Measurements from ENCODE around the gene REC8. TPM values are rescaled to one million over a fixed set of nuclear protein-coding genes. Genes with fewer than 3 reads are reported as not detected.

Gene REC8
- total RNA-seq, 2 experiments from 2014 or later: 27.5 to 31.3 TPM

- CTCF ChIA-PET: interaction anchor here (1.4 to 2.7 kb wide), 2 partner anchors 11 to 24 kb away, joined by 3 to 24 read pairs; partner anchors contain the start of gene IRF9
- POLR2A ChIA-PET: interaction anchor here (1.2 kb wide), 1 partner anchor 8 kb away, joined by 3 read pairs; the partner anchor contains the start of gene EMC9
Observed at GRCh38 chr14:24149302-24149969, 22.4 kb upstream of the REC8 start.

- ChIA-PET POLR2A (interaction anchor here (0.8 to 1.2 kb wide), 2 partner anchors 9 to 51 kb away, joined by 3 read pairs; partner anchors contain the start of gene EMC9), CTCF (interaction anchor here (1.4 kb wide), 1 partner anchor 24 kb away, joined by 3 read pairs; no protein-coding TSS in a partner anchor)
Observed at GRCh38 chr14:24150061-24150460, 21.8 kb upstream of the REC8 start.

- CTCF ChIA-PET: interaction anchor here (1.4 to 1.8 kb wide), 2 partner anchors 10 to 23 kb away, joined by 3 to 17 read pairs; partner anchors contain the start of gene IRF9
- POLR2A ChIA-PET: interaction anchor here (0.8 to 1.2 kb wide), 2 partner anchors 9 to 51 kb away, joined by 3 read pairs; partner anchors contain the start of gene EMC9
Observed at GRCh38 chr14:24150567-24150966, 21.3 kb upstream of the REC8 start.

- POLR2A ChIA-PET: interaction anchor here (0.8 kb wide), 1 partner anchor 50 kb away, joined by 3 read pairs; no protein-coding TSS in a partner anchor
- CTCF ChIA-PET: interaction anchor here (1.8 kb wide), 1 partner anchor 10 kb away, joined by 17 read pairs; the partner anchor contains the start of gene IRF9
Observed at GRCh38 chr14:24150993-24151392, 20.9 kb upstream of the REC8 start.

- ChIA-PET CTCF (interaction anchor here (0.6 to 1.8 kb wide), 2 partner anchors 9 to 42 kb away, joined by 3 to 17 read pairs; partner anchors contain the start of gene IRF9), POLR2A (interaction anchor here (0.6 kb wide), 1 partner anchor 21 kb away, joined by 3 read pairs; the partner anchor contains the start of gene FITM1)
Observed at GRCh38 chr14:24151404-24152080, 20.3 kb upstream of the REC8 start.

GRCh38 chr14:24155100-24155499 is 16.8 kb upstream of the REC8 start:
- ChIA-PET POLR2A (no interaction called here), CTCF (interaction anchor here (1.1 kb wide), 1 partner anchor 9 kb away, joined by 3 read pairs; the partner anchor contains the start of gene PSME2)

- ChIA-PET POLR2A (interaction anchor here (0.6 kb wide), 1 partner anchor 13 kb away, joined by 6 read pairs; no protein-coding TSS in a partner anchor), CTCF (interaction anchor here (0.5 to 0.6 kb wide), 2 partner anchors 13 to 20 kb away, joined by 3 to 6 read pairs; no protein-coding TSS in a partner anchor)
Observed at GRCh38 chr14:24156840-24157239, 15.0 kb upstream of the REC8 start.

GRCh38 chr14:24157331-24157730 is 14.5 kb upstream of the REC8 start:
- ChIA-PET POLR2A (interaction anchor here (0.6 kb wide), 1 partner anchor 12 kb away, joined by 6 read pairs; no protein-coding TSS in a partner anchor), CTCF (no interaction called here)

GRCh38 chr14:24159777-24160498 is 11.9 kb upstream of the REC8 start:
- ChIA-PET POLR2A (interaction anchor here (0.6 to 3.4 kb wide), 7 partner anchors 13 to 86 kb away, joined by 3 to 19 read pairs (median 10); partner anchors contain the start of genes DCAF11, EMC9, NRL and PSME1), CTCF (interaction anchor here (0.7 to 3.5 kb wide), 17 partner anchors 9 to 152 kb away, joined by 3 to 34 read pairs (median 9); partner anchors contain the start of genes DCAF11, NRL, PCK2 and PSME1)

GRCh38 chr14:24160499-24160849 is 11.4 kb upstream of the REC8 start:
- ChIA-PET POLR2A (interaction anchor here (0.6 to 3.4 kb wide), 12 partner anchors 8 to 85 kb away, joined by 3 to 19 read pairs (median 9); partner anchors contain the start of genes CHMP4A, DCAF11, EMC9 and IPO4), CTCF (interaction anchor here (0.7 to 3.5 kb wide), 27 partner anchors 9 to 152 kb away, joined by 3 to 34 read pairs (median 5); partner anchors contain the start of genes DCAF11, EMC9, GMPR2 and IPO4)

- ChIA-PET CTCF (interaction anchor here (0.6 to 3.5 kb wide), 34 partner anchors 9 to 184 kb away, joined by 3 to 34 read pairs (median 5); partner anchors contain the start of genes CHMP4A, DCAF11, EMC9 and GMPR2), POLR2A (interaction anchor here (0.9 to 3.4 kb wide), 12 partner anchors 9 to 53 kb away, joined by 3 to 19 read pairs (median 8); partner anchors contain the start of genes CHMP4A, DCAF11, EMC9 and IPO4)
Observed at GRCh38 chr14:24160850-24161804, 10.8 kb upstream of the REC8 start, which contains the start of gene IRF9. TSS of gene IRF9 (plus strand) at chr14:24161265. CDS start at chr14:24162145, 880 bp downstream.

GRCh38 chr14:24162093-24162492 is 9.8 kb upstream of the REC8 start:
- CTCF ChIA-PET: interaction anchor here (0.7 to 3.5 kb wide), 14 partner anchors 11 to 136 kb away, joined by 3 to 34 read pairs (median 6); partner anchors contain the start of genes EMC9, PCK2, PSME1 and RNF31
- POLR2A ChIA-PET: interaction anchor here (0.6 to 3.4 kb wide), 6 partner anchors 11 to 52 kb away, joined by 3 to 19 read pairs (median 9); partner anchors contain the start of genes CHMP4A, IPO4, PSME1 and REC8

- ChIA-PET POLR2A (interaction anchor here (1.7 kb wide), 1 partner anchor 16 kb away, joined by 5 read pairs; no protein-coding TSS in a partner anchor), CTCF (interaction anchor here (1.1 to 1.6 kb wide), 3 partner anchors 11 to 74 kb away, joined by 3 read pairs; no protein-coding TSS in a partner anchor)
Observed at GRCh38 chr14:24164518-24164991, 7.3 kb upstream of the REC8 start.

- CTCF ChIA-PET: interaction anchor here (1.1 to 1.6 kb wide), 2 partner anchors 14 to 76 kb away, joined by 3 read pairs; no protein-coding TSS in a partner anchor
- POLR2A ChIA-PET: interaction anchor here (1.0 kb wide), 1 partner anchor 14 kb away, joined by 3 read pairs; no protein-coding TSS in a partner anchor
Observed at GRCh38 chr14:24165785-24166184, 6.1 kb upstream of the REC8 start.

- CTCF ChIA-PET: no interaction called here
- POLR2A ChIA-PET: no interaction called here
Observed at GRCh38 chr14:24167469-24168114, 4.3 kb upstream of the REC8 start.
